Measurements from ENCODE around the gene BAIAP2L1. TPM values are rescaled to one million over a fixed set of nuclear protein-coding genes. Genes with fewer than 3 reads are reported as not detected.
A peak's percentile ranks its signal among the peaks of the same experiment; 100 is the strongest.

BAIAP2L1 gene
- total and polyA plus RNA-seq, 7 donors: 0.80 to 3.0 (median 1.2) TPM

- no peaks in the 10 kb centered on the region for H3K4me1 ChIP-seq
- WGBS, 3 donors: 78 to 93% (median 89%) methylated on average over 7 of the region's 7 CpGs
- no peaks in the 10 kb centered on the region for H3K27me3 ChIP-seq (ENCODE audit: insufficient read depth in 3 of 3, low read length in 2 of 3)
- no peaks in the 10 kb centered on the region for H3K36me3 ChIP-seq (ENCODE audit: insufficient read depth in 1 of 2, low read depth in 1 of 2)
- ATAC-seq (no peak), DNase-seq (no peak)
- no peak overlapping the region for H3K4me3 ChIP-seq
- intact Hi-C loops (cut with DNase I): no loop called here
- H3K9me3 ChIP-seq: no peaks in the 10 kb centered on the region
- no peak overlapping the region for H3K27ac ChIP-seq
- no peak for TF ChIP-seq CTCF (IDR thresholded peaks at IDR 0.05)
Observed at GRCh38 chr7:98369726-98370125, 31.2 kb downstream of the BAIAP2L1 start.

GRCh38 chr7:98368716-98369115, 32.2 kb downstream of the BAIAP2L1 start:
- intact Hi-C loops (cut with DNase I): no loop called here

GRCh38 chr7:98366562-98366938, 34.3 kb downstream of the BAIAP2L1 start:
- no peak for DNase-seq
- TF ChIP-seq CTCF (IDR thresholded peaks at IDR 0.05): no peak
- WGBS, 3 donors: 81 to 92% (median 82%) methylated on average over 6 of the region's 6 CpGs
- no peaks in the 10 kb centered on the region for H3K36me3 ChIP-seq (ENCODE audit: insufficient read depth in 1 of 2, low read depth in 1 of 2)
- no peak for ATAC-seq
- intact Hi-C loops (cut with DNase I): no loop called here
- no peak overlapping the region for H3K27ac ChIP-seq
- no peaks in the 10 kb centered on the region for H3K27me3 ChIP-seq (ENCODE audit: insufficient read depth in 3 of 3, low read length in 2 of 3)
- no peak overlapping the region for H3K4me3 ChIP-seq
- H3K4me1 ChIP-seq: no peaks in the 10 kb centered on the region
- no peaks in the 10 kb centered on the region for H3K9me3 ChIP-seq

More at GRCh38 chr7:98368716-98369115, 32.2 kb downstream of the BAIAP2L1 start:
- Histone ChIP-seq H3K27me3 (ENCODE audit: insufficient read depth in 3 of 3, low read length in 2 of 3) (no peaks in the 10 kb centered on the region), H3K36me3 (ENCODE audit: insufficient read depth in 1 of 2, low read depth in 1 of 2) (no peaks in the 10 kb centered on the region), H3K9me3 (no peaks in the 10 kb centered on the region), H3K4me1 (no peaks in the 10 kb centered on the region), H3K4me3 (no peak overlapping the region), H3K27ac (peak overlapping the region; percentile 53)
- no peak for ATAC-seq
- no peak for DNase-seq
- 46 to 61% (median 51%) methylated on average over 8 of the region's 8 CpGs for WGBS, 3 donors
- TF ChIP-seq CTCF (IDR thresholded peaks at IDR 0.05): no peak

GRCh38 chr7:98365863-98366561, 34.9 kb downstream of the BAIAP2L1 start:
- H3K27ac ChIP-seq: no peak overlapping the region
- DNase-seq: peak in 1 of 2 donors; percentile 21
- H3K36me3 ChIP-seq (ENCODE audit: insufficient read depth in 1 of 2, low read depth in 1 of 2): no peaks in the 10 kb centered on the region
- intact Hi-C loops (cut with DNase I): no loop called here
- no peak overlapping the region for H3K4me3 ChIP-seq
- H3K27me3 ChIP-seq (ENCODE audit: insufficient read depth in 3 of 3, low read length in 2 of 3): no peaks in the 10 kb centered on the region
- TF ChIP-seq CTCF (IDR thresholded peaks at IDR 0.05): no peak
- ATAC-seq: peak; percentile 39 to 68 (median 59)
- no peaks in the 10 kb centered on the region for H3K9me3 ChIP-seq
- H3K4me1 ChIP-seq: no peaks in the 10 kb centered on the region
- 62 to 72% (median 63%) methylated on average over 11 of the region's 11 CpGs for WGBS, 3 donors

GRCh38 chr7:98364220-98364619, 36.7 kb downstream of the BAIAP2L1 start:
- DNase-seq (no peak), ATAC-seq (no peak)
- no peaks in the 10 kb centered on the region for H3K36me3 ChIP-seq (ENCODE audit: insufficient read depth in 1 of 2, low read depth in 1 of 2)
- intact Hi-C loops (cut with DNase I): no loop called here
- TF ChIP-seq CTCF (IDR thresholded peaks at IDR 0.05): no peak
- H3K9me3 ChIP-seq: no peaks in the 10 kb centered on the region
- H3K27me3 ChIP-seq (ENCODE audit: insufficient read depth in 3 of 3, low read length in 2 of 3): no peaks in the 10 kb centered on the region
- H3K4me3 ChIP-seq: no peak overlapping the region
- H3K27ac ChIP-seq: no peak overlapping the region
- no peaks in the 10 kb centered on the region for H3K4me1 ChIP-seq
- WGBS, 3 donors: 95 to 97% (median 97%) methylated on average over 8 of the region's 8 CpGs

Data from psoas muscle (tissue), 8 donors.